ENCODE data around the gene MCM3.

MCM3 gene

DNA sequence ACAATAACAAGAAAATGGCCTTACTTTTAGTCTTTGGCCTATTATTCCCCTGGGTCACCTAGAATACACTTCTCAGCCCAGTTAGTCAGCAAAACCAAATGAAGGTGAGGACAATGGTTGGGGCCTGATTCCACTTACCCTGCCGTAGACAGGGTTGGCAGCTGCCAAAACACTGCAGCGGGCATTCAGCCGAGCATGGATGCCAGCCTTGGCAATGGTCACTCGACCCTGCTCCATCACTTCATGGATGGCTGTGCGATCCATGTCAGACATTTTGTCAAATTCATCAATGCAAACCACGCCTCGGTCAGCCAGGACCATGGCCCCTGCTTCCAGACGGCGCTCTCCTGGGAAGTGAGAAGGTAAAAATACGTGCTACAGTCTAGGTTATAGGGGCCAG lies 8.4 kb downstream of the MCM3 start:
- no peak for TF ChIP-seq CTCF (IDR thresholded peaks at IDR 0.05; ENCODE audit: insufficient read depth, low read depth, low read length, missing control alignments)
- DNase-seq (ENCODE audit: low read depth), result no peak
- no peak overlapping the region for H3K4me3 ChIP-seq (ENCODE audit: low read length)

DNA sequence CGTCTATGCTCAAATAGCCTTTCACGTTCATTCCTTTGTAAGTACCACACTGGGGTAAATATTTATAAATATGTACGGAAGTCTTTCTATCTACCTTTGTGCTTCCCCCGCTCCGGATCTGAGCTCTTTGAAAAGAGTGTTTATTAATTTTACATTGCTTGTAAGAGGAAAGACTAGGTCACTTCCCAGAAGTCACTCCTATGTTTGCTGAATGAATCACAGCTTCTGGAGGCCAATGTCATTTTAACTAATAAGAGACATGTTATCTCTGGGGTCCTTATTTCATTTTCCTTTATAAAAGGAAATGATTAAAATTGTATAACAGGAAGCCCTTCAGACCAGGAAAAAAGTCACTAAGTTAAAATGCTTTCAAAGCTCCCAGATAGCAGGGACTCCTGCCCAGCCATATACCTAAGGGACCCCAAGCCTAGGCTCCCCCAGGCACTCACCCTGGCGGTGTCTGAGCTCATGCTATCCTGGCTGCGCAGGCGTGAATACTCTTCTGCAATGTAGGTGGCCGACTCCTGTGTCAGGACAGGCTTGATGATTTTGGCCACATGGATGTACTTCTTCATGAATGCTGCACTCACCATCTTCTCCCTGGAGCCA lies 12.6 kb downstream of the MCM3 start:
- no peak for TF ChIP-seq CTCF (IDR thresholded peaks at IDR 0.05; ENCODE audit: insufficient read depth, low read depth, low read length, missing control alignments)
- no peak for DNase-seq (ENCODE audit: low read depth)
- no peak overlapping the region for H3K4me3 ChIP-seq (ENCODE audit: low read length)

DNA sequence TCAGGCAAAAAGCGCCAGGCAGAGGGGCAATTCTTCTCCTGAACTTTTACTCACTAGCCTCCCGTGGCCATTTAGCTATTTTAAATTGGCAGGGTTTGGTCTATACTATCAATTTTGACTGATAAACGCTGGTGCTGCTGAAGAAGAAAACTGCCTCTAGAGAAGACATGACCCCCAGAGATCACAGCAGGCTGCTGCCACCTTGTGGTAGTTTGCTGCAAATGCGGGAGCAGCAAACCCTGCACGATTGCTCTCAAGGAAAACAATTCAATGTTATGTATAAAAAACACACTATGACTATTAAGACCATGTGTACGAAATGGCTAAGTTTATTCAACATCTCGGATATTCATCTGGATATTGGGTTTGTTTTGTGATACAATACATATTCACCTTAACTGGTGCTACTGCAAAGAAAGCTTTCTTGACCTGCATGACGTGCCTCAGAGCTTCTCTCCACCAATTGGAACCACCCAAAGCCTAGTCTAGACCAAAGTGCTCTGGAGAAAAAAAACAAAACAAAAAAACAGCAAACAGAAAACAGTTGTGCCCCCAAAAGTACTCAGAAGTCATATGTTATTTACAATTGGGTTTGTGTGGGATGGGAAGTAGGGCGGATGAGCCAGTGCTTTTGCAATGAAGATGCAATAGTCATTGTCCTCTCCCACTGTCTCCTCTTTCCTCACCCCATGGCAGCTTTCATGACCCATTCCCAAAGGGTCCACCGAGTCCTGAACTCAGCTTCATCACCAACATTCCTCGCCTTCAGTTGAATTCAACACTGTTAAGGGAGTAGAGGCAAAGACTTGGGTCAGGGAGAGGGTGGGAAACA lies 20.6 kb downstream of the MCM3 start:
- DNase-seq (ENCODE audit: low read depth), result peak; percentile 64
- TF ChIP-seq CTCF (IDR thresholded peaks at IDR 0.05; ENCODE audit: insufficient read depth, low read depth, low read length, missing control alignments), result peak; percentile 99
- no peak overlapping the region for H3K4me3 ChIP-seq (ENCODE audit: low read length)

- H3K4me3 ChIP-seq (ENCODE audit: low read length), result no peak overlapping the region
- no peak for DNase-seq (ENCODE audit: low read depth)
- no peak for TF ChIP-seq CTCF (IDR thresholded peaks at IDR 0.05; ENCODE audit: insufficient read depth, low read depth, low read length, missing control alignments)
Observed at GRCh38 chr6:52262620-52263344, 21.8 kb downstream of the MCM3 start.

DNA sequence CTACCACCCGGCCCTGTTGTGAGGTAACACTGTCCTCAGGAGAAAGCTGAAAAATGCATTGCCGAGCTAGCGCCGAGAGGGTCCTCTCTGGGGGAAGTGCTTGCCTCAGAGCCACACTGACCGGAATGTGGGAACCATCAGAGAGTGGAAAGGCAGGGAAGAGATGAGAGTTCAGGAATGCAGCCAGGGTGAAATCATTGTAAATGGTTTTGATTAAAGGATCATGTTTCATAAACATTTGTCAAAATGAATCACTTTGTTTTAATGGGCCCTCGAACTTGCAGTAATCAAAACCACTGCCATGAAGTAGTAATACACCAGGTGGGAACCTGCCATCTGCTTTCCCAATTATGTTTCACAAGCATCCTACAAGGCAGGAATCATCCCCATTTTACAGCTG lies 23.3 kb downstream of the MCM3 start:
- peak; percentile 8 for DNase-seq (ENCODE audit: low read depth)
- TF ChIP-seq CTCF (IDR thresholded peaks at IDR 0.05; ENCODE audit: insufficient read depth, low read depth, low read length, missing control alignments), result no peak
- no peak overlapping the region for H3K4me3 ChIP-seq (ENCODE audit: low read length)

DNA sequence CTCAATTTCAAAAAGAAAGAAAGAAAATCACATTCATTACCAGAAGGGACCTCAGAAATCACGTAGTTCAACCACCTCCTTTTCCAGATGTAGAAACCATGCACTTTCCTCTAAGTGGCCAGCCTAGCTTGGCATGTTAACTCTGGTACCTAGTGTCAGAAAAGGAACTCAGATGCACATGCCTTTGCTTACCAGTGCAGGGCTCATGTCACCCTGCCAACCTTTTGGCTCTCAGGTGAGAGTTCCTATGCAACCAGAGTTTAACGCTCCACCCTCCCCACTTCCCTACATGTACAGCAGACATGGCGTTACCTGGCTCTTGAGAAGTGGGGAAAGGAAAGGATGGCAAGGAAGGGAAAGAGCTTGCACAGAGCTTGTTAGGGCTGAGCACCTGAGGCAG lies 23.9 kb downstream of the MCM3 start:
- TF ChIP-seq CTCF (IDR thresholded peaks at IDR 0.05; ENCODE audit: insufficient read depth, low read depth, low read length, missing control alignments), result no peak
- no peak overlapping the region for H3K4me3 ChIP-seq (ENCODE audit: low read length)

More for the DNA sequence above, 23.9 kb downstream of the MCM3 start:
- no peak for DNase-seq (ENCODE audit: low read depth)

All from epithelial cell of esophagus (primary cell).